Activated CD8-positive, alpha-beta T cell treated with anti-CD3 and anti-CD28 coated beads for 36 hours (primary cell): ENCODE results near the gene DUSP6. TPM values are rescaled to one million over a fixed set of nuclear protein-coding genes. Genes with fewer than 3 reads are reported as not detected.

Source experiments
- ATAC-seq: fragments of 200-7000 bp; cut with Tn5 transposase; one replicate; pipeline ENCODE4 v1.10.0; 2021; ENCODE audit warnings: mild to moderate bottlenecking, moderate library complexity
- CTCF ChIA-PET: fragments of 350-600 bp; sonication (Branson Sonifier 250); formaldehyde crosslinking; loops from one replicate; lab custom pipeline; 2021; ENCODE audit warnings: antibody characterized with exemption; lab: Charles Lee
- POLR2A ChIA-PET: fragments of 350-600 bp; sonication (Branson Sonifier 250); formaldehyde crosslinking; loops from one replicate; lab custom pipeline; 2021; ENCODE audit warnings: antibody characterized with exemption; lab: Charles Lee
- DNase-seq: peaks from one replicate; pipeline ENCODE4 v3.0.0-alpha.2; 2020
- H3K27ac Mint-ChIP-seq: one replicate; pipeline ENCODE4 v1.8.0; 2021; ENCODE audit warnings: mild to moderate bottlenecking, mixed read lengths
- H3K27me3 Mint-ChIP-seq: one replicate; pipeline ENCODE4 v1.8.0; 2021; ENCODE audit warnings: mixed read lengths
- H3K36me3 Mint-ChIP-seq: one replicate; pipeline ENCODE4 v1.8.0; 2021; ENCODE audit warnings: low read depth, mixed read lengths
- H3K4me1 Mint-ChIP-seq: one replicate; pipeline ENCODE4 v1.8.0; 2021; ENCODE audit warnings: low read depth, mixed read lengths
- H3K4me3 Mint-ChIP-seq: one replicate; pipeline ENCODE4 v1.8.0; 2021; ENCODE audit warnings: mild to moderate bottlenecking, moderate library complexity, mixed read lengths
- H3K9me3 Mint-ChIP-seq: one replicate; pipeline ENCODE4 v1.8.0; 2021; ENCODE audit warnings: mixed read lengths
- intact Hi-C: fragments of 100-400 bp; cut with micrococcal nuclease; formaldehyde crosslinking; loops from one replicate; pipeline ENCODE4 v1.10.0; 2022
- total RNA-seq, 2 experiments: library from RNA; stranded (reverse); gene quantifications; one replicate each; pipeline ENCODE4 v1.2.3, GENCODE V29; 2021
- TF ChIP-seq, protein P1 (sequence below): fragments of 200-600 bp; IDR thresholded peaks from one replicate; pipeline ENCODE4 v1.8.0; 2022; ENCODE audit warnings: antibody characterized with exemption, mild to moderate bottlenecking

The DUSP6 gene
- total RNA-seq, 2 experiments from 2014 or later = 15.3 to 16.6 TPM

- POLR2A ChIA-PET = interaction anchor here (0.7 to 1.4 kb wide), 4 partner anchors 102 to 348 kb away, joined by 3 to 5 read pairs (median 3); no protein-coding TSS in a partner anchor
- Mint-ChIP-seq H3K4me3 (no peak overlapping the region), H3K36me3 (peaks cover 30% of the 10 kb centered on the region), H3K9me3 (no peaks in the 10 kb centered on the region), H3K4me1 (peaks cover 41% of the 10 kb centered on the region), H3K27me3 (peaks cover 24% of the 10 kb centered on the region), H3K27ac (no peak overlapping the region)
- ATAC-seq (no peak), DNase-seq (no peak)
- CTCF ChIA-PET = interaction anchor here (1.2 to 1.3 kb wide), 5 partner anchors 30 to 328 kb away, joined by 3 to 4 read pairs (median 3); no protein-coding TSS in a partner anchor
- TF ChIP-seq, protein P1, sequence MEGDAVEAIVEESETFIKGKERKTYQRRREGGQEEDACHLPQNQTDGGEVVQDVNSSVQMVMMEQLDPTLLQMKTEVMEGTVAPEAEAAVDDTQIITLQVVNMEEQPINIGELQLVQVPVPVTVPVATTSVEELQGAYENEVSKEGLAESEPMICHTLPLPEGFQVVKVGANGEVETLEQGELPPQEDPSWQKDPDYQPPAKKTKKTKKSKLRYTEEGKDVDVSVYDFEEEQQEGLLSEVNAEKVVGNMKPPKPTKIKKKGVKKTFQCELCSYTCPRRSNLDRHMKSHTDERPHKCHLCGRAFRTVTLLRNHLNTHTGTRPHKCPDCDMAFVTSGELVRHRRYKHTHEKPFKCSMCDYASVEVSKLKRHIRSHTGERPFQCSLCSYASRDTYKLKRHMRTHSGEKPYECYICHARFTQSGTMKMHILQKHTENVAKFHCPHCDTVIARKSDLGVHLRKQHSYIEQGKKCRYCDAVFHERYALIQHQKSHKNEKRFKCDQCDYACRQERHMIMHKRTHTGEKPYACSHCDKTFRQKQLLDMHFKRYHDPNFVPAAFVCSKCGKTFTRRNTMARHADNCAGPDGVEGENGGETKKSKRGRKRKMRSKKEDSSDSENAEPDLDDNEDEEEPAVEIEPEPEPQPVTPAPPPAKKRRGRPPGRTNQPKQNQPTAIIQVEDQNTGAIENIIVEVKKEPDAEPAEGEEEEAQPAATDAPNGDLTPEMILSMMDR = no peak
- intact Hi-C loops = loop anchor here (5.0 kb wide), 1 partner anchor 120 kb away; no protein-coding TSS in a partner anchor
Observed at GRCh38 chr12:89347325-89347829, 4.9 kb downstream of the DUSP6 start.

DNA sequence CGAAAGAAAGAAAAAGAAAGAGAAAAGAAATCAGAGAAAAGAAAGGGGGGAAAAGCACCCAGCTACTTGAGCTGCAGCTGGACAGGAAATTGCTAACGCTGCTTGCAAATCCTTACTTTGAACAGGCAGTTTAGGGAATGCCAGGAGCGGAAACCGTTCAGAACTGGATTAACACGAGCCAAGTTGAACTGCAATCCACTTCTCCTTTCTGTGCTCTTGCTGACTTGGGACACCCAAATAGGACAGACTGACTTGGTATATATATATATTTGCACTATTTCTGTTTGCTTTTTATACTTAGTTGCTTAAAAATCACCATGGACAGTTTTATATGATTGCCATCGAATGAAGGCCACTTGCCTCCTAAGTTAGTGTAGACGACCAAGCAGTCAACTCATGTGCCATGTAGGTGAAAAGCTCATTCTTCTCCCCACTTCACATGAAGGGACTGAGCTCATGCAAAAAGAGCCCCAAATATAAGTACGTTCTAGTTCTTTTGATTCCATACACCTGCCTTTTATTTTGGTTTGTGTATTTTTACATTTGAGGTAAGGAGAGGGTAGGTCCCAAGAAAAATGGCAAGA is 5.5 kb downstream of the DUSP6 start:
- peak overlapping the region; percentile 31 for H3K27ac Mint-ChIP-seq
- ChIA-PET CTCF (interaction anchor here (1.2 to 1.5 kb wide), 5 partner anchors 103 to 327 kb away, joined by 3 to 5 read pairs (median 4); no protein-coding TSS in a partner anchor), POLR2A (interaction anchor here (0.7 to 1.4 kb wide), 3 partner anchors 101 to 307 kb away, joined by 3 to 5 read pairs (median 3); no protein-coding TSS in a partner anchor)
- TF ChIP-seq, protein P1 = no peak
- intact Hi-C loops = loop anchor here (5.0 kb wide), 1 partner anchor 120 kb away; no protein-coding TSS in a partner anchor
- peaks cover 24% of the 10 kb centered on the region for H3K27me3 Mint-ChIP-seq
- H3K4me3 Mint-ChIP-seq = peak overlapping the region; percentile 58
- peaks cover 39% of the 10 kb centered on the region for H3K4me1 Mint-ChIP-seq
- ATAC-seq (no peak), DNase-seq (no peak)
- peaks cover 30% of the 10 kb centered on the region for H3K36me3 Mint-ChIP-seq
- no peaks in the 10 kb centered on the region for H3K9me3 Mint-ChIP-seq

- ChIA-PET CTCF (interaction anchor here (1.0 to 1.5 kb wide), 8 partner anchors 8 to 329 kb away, joined by 3 to 5 read pairs (median 4); no protein-coding TSS in a partner anchor), POLR2A (interaction anchor here (0.5 to 1.2 kb wide), 4 partner anchors 139 to 1324 kb away, joined by 3 read pairs; no protein-coding TSS in a partner anchor)
- peaks cover 39% of the 10 kb centered on the region for H3K4me1 Mint-ChIP-seq
- H3K9me3 Mint-ChIP-seq = no peaks in the 10 kb centered on the region
- H3K27ac Mint-ChIP-seq = peak overlapping the region; percentile 31
- TF ChIP-seq, protein P1 = no peak
- peaks cover 30% of the 10 kb centered on the region for H3K36me3 Mint-ChIP-seq
- ATAC-seq (peak; percentile 85), DNase-seq (peak; percentile 65)
- intact Hi-C loops = loop anchor here (5.0 kb wide), 1 partner anchor 119 kb away; no protein-coding TSS in a partner anchor
- H3K4me3 Mint-ChIP-seq = peak overlapping the region; percentile 58
- H3K27me3 Mint-ChIP-seq = peaks cover 24% of the 10 kb centered on the region
Observed at GRCh38 chr12:89345830-89346740, 6.2 kb downstream of the DUSP6 start.

DNA sequence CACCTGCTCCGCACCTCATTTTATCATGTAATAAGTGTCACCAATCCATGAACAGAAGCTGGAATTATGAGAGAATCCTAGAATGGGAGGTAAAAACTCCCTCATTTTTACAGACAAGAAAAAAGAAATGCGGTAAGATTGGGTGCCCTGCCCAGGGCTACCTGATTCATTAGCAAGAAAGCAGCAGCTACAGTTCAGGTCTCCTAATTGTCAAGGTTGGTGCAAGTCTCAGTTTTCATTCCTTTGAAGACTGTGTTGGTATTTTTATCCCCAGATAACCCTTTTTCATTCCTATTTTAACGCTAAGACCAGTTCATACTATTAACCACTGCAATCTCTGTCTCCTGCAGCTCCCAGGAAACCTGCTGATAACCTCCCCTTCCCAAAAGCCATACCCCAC is 6.9 kb downstream of the DUSP6 start:
- Mint-ChIP-seq H3K27me3 (peaks cover 18% of the 10 kb centered on the region), H3K27ac (no peak overlapping the region)
- POLR2A ChIA-PET = interaction anchor here (0.5 kb wide), 1 partner anchor 1323 kb away, joined by 3 read pairs; no protein-coding TSS in a partner anchor

More for the DNA sequence above, 6.9 kb downstream of the DUSP6 start:
- intact Hi-C loops = loop anchor here (5.0 kb wide), 1 partner anchor 118 kb away; no protein-coding TSS in a partner anchor
- peaks cover 36% of the 10 kb centered on the region for H3K4me1 Mint-ChIP-seq
- no peak for DNase-seq
- H3K9me3 Mint-ChIP-seq = no peaks in the 10 kb centered on the region
- no peak for ATAC-seq
- TF ChIP-seq, protein P1 = no peak
- H3K4me3 Mint-ChIP-seq = no peak overlapping the region
- peaks cover 25% of the 10 kb centered on the region for H3K36me3 Mint-ChIP-seq
- CTCF ChIA-PET = interaction anchor here (1.0 to 1.5 kb wide), 6 partner anchors 9 to 328 kb away, joined by 3 to 5 read pairs (median 4); no protein-coding TSS in a partner anchor
